Astrocyte (in vitro differentiated cells and primary cell): ENCODE measurements around the gene OR2T5. TPM values are rescaled to one million over a fixed set of nuclear protein-coding genes. Genes with fewer than 3 reads are reported as not detected.
"Not testable (repeated sequence)": the region's sequence is repeated elsewhere in the genome, so short reads cannot be mapped to it uniquely, and the experiment has no call there.

Experiments
- DNase-seq: peaks from one replicate; pipeline ENCODE4 v3.0.0-alpha.2; 2010; ENCODE audit warnings: low read depth
- FAIRE-seq: peaks from 2 replicates; lab custom pipeline; 2011; peaks lifted over from hg19 to GRCh38; lab: Jason Lieb, UNC
- H2AFZ ChIP-seq: 2 replicates; pipeline ENCODE4 v1.6.0; 2012; ENCODE audit warnings: low read depth, low read length, inconsistent platforms
- H3K27ac ChIP-seq: 2 replicates; pipeline ENCODE4 v1.5.1; 2011; ENCODE audit warnings: low read depth, low read length, inconsistent platforms
- H3K27me3 ChIP-seq: 2 replicates; pipeline ENCODE4 v1.6.0; 2011; ENCODE audit warnings: low read length, inconsistent platforms; ENCODE audit not compliant: insufficient read depth
- H3K36me3 ChIP-seq: 2 replicates; pipeline ENCODE4 v1.5.1; 2011; ENCODE audit warnings: low read length, inconsistent platforms; ENCODE audit not compliant: insufficient read depth
- H3K4me1 ChIP-seq: 2 replicates; pipeline ENCODE4 v1.5.1; 2011; ENCODE audit warnings: low read length, inconsistent platforms; ENCODE audit not compliant: insufficient read depth
- H3K4me2 ChIP-seq: 2 replicates; pipeline ENCODE4 v1.6.0; 2012; ENCODE audit warnings: low read length, inconsistent platforms
- H3K4me3 ChIP-seq: 2 replicates; pipeline ENCODE4 v1.5.1; 2011; ENCODE audit warnings: low read depth, mild to moderate bottlenecking, low read length, inconsistent platforms; ENCODE audit not compliant: insufficient read depth
- H3K79me2 ChIP-seq: 2 replicates; pipeline ENCODE4 v1.6.0; 2012; ENCODE audit warnings: mild to moderate bottlenecking, low read length, inconsistent platforms; ENCODE audit not compliant: insufficient read depth
- H3K9ac ChIP-seq: 2 replicates; pipeline ENCODE4 v1.6.0; 2012; ENCODE audit warnings: mild to moderate bottlenecking, low read length, inconsistent platforms
- H3K9me3 ChIP-seq: 2 replicates; pipeline ENCODE4 v1.5.1; 2012; ENCODE audit warnings: low read depth, mild to moderate bottlenecking, low read length, inconsistent platforms; ENCODE audit not compliant: insufficient read depth
- H4K20me1 ChIP-seq: 2 replicates; pipeline ENCODE4 v1.6.0; 2012; ENCODE audit warnings: low read length, inconsistent platforms; ENCODE audit not compliant: insufficient read depth
- H3K27ac Mint-ChIP-seq: one replicate; pipeline ENCODE4 v1.8.0; 2021; ENCODE audit warnings: mild to moderate bottlenecking, mixed read lengths; ENCODE audit not compliant: unreplicated experiment
- H3K27me3 Mint-ChIP-seq: one replicate; pipeline ENCODE4 v1.8.0; 2021; ENCODE audit warnings: low read depth, mixed read lengths; ENCODE audit not compliant: unreplicated experiment
- H3K36me3 Mint-ChIP-seq: one replicate; pipeline ENCODE4 v1.8.0; 2021; ENCODE audit warnings: low read depth, mixed read lengths; ENCODE audit not compliant: unreplicated experiment
- H3K4me1 Mint-ChIP-seq: one replicate; pipeline ENCODE4 v1.8.0; 2021; ENCODE audit warnings: low read depth, mixed read lengths; ENCODE audit not compliant: unreplicated experiment
- H3K4me3 Mint-ChIP-seq: one replicate; pipeline ENCODE4 v1.8.0; 2021; ENCODE audit warnings: mild to moderate bottlenecking, moderate library complexity, mixed read lengths; ENCODE audit not compliant: unreplicated experiment
- H3K9me3 Mint-ChIP-seq: one replicate; pipeline ENCODE4 v1.8.0; 2021; ENCODE audit warnings: mild to moderate bottlenecking, mixed read lengths; ENCODE audit not compliant: unreplicated experiment
- CTCF ChIP-seq: IDR thresholded peaks from 2 replicates; pipeline ENCODE4 v1.5.1; 2011; ENCODE audit warnings: low read depth, mild to moderate bottlenecking, inconsistent platforms, low read length, moderate library complexity; ENCODE audit not compliant: insufficient read depth
- EZH2 ChIP-seq: IDR thresholded peaks from 2 replicates; pipeline ENCODE4 v1.6.1; 2012; ENCODE audit warnings: mild to moderate bottlenecking, low read length, inconsistent platforms; ENCODE audit not compliant: insufficient read depth
- total RNA-seq: library from RNA; stranded (reverse); gene quantifications from 2 replicates; pipeline ENCODE4 v1.2.1, GENCODE V29; 2021

Gene OR2T5
- total RNA-seq, 1 donor from 2014 or later, result not detected

- H3K4me2 ChIP-seq, result no peak overlapping the region
- H3K27ac ChIP-seq, result no peak overlapping the region
- H3K27ac Mint-ChIP-seq, result no peak overlapping the region
- no peaks in the 10 kb centered on the region for H3K4me1 ChIP-seq
- no peaks in the 10 kb centered on the region for H3K79me2 ChIP-seq
- H3K27me3 ChIP-seq, result no peaks in the 10 kb centered on the region
- no peak for DNase-seq
- H3K36me3 Mint-ChIP-seq, result no peaks in the 10 kb centered on the region
- no peak for FAIRE-seq
- peaks cover 9% of the 10 kb centered on the region for H3K9me3 Mint-ChIP-seq
- no peak overlapping the region for H2AFZ ChIP-seq
- no peaks in the 10 kb centered on the region for H3K36me3 ChIP-seq
- TF ChIP-seq EZH2, result no peak
- TF ChIP-seq CTCF, result no peak
- H4K20me1 ChIP-seq, result no peaks in the 10 kb centered on the region
- H3K4me1 Mint-ChIP-seq, result no peaks in the 10 kb centered on the region
- no peaks in the 10 kb centered on the region for H3K27me3 Mint-ChIP-seq
- no peak overlapping the region for H3K4me3 Mint-ChIP-seq
- no peaks in the 10 kb centered on the region for H3K9me3 ChIP-seq
- H3K4me3 ChIP-seq, result no peak overlapping the region
- no peak overlapping the region for H3K9ac ChIP-seq
These were observed 33.5 kb downstream of the OR2T5 start for GRCh38 chr1:248521856-248522255.

GRCh38 chr1:248537449-248537848 lies 49.1 kb downstream of the OR2T5 start:
- not testable (repeated sequence) for H3K27me3 ChIP-seq, H3K4me3 ChIP-seq, H3K4me3 Mint-ChIP-seq, DNase-seq, H3K9me3 Mint-ChIP-seq, FAIRE-seq, H3K36me3 ChIP-seq, H3K27me3 Mint-ChIP-seq, H3K4me2 ChIP-seq, H4K20me1 ChIP-seq, H3K36me3 Mint-ChIP-seq, H3K27ac ChIP-seq, H3K79me2 ChIP-seq, H3K27ac Mint-ChIP-seq, H3K9ac ChIP-seq, H3K4me1 ChIP-seq, H3K4me1 Mint-ChIP-seq, H2AFZ ChIP-seq, H3K9me3 ChIP-seq

Other genes with a start within 250 kb of the OR2T5 start
- not detected in 2 replicates for gene OR2T33, start 210.6 kb upstream of the OR2T5 start, total RNA-seq
- gene OR2T12, start 185.2 kb upstream of the OR2T5 start, total RNA-seq, result not detected in 2 replicates
- gene OR2M7, start 164.0 kb upstream of the OR2T5 start, total RNA-seq, result not detected in 2 replicates
- not detected in 2 replicates for gene OR14C36, start 139.8 kb upstream of the OR2T5 start, total RNA-seq
- not detected in 2 replicates for gene OR2T4, start 126.9 kb upstream of the OR2T5 start, total RNA-seq
- gene OR2T6, start 112.8 kb upstream of the OR2T5 start, total RNA-seq, result not detected in 2 replicates
- gene OR2T1, start 85.5 kb upstream of the OR2T5 start, total RNA-seq, result not detected in 2 replicates
- not detected in 2 replicates for gene OR2T2, start 43.0 kb upstream of the OR2T5 start, total RNA-seq
- not detected in 2 replicates for gene OR2T3, start 15.2 kb upstream of the OR2T5 start, total RNA-seq
- gene OR2G6, start 19.5 kb downstream of the OR2T5 start, total RNA-seq, result not detected in 2 replicates
- gene OR2T29, start 74.2 kb downstream of the OR2T5 start, total RNA-seq, result not detected in 2 replicates
- not detected in 2 replicates for gene OR2T34, start 86.2 kb downstream of the OR2T5 start, total RNA-seq
- not detected in 2 replicates for gene OR2T10, start 109.1 kb downstream of the OR2T5 start, total RNA-seq
- not detected in 2 replicates for gene OR2T11, start 146.5 kb downstream of the OR2T5 start, total RNA-seq
- not detected in 2 replicates for gene OR2T35, start 156.7 kb downstream of the OR2T5 start, total RNA-seq
- gene OR2T27, start 166.9 kb downstream of the OR2T5 start, total RNA-seq, result not detected in 2 replicates
- not detected in 2 replicates for gene OR14I1, start 214.2 kb downstream of the OR2T5 start, total RNA-seq